HEK293 (cell line): ENCODE measurements around the gene TMEM106A.
A peak's percentile ranks its signal among the peaks of the same experiment; 100 is the strongest.

Experiments used
- CTCF ChIA-PET: fragments of 350-600 bp; formaldehyde crosslinking; extraction: SDS; loops from one replicate; lab custom pipeline; 2021; ENCODE audit warnings: antibody characterized with exemption; lab: Yijun Ruan, JAX
- POLR2A ChIA-PET: fragments of 300-600 bp; formaldehyde crosslinking; extraction: SDS; loops from one replicate; lab custom pipeline; 2020; ENCODE audit warnings: antibody characterized with exemption, inconsistent platforms; lab: Yijun Ruan, JAX
- H3K27ac ChIP-seq: fragments of 200-500 bp; sonication (Bioruptor generic); 2 replicates; pipeline ENCODE4 v1.5.1; 2014; ENCODE audit warnings: low read depth, low read length, control low read depth, inconsistent platforms; ENCODE audit errors: extremely low read depth
- H3K36me3 ChIP-seq, 2 experiments: fragments of 200-500 bp in 1 of 2; sonication (Bioruptor generic) in 1 of 2; 1 replicate in 1 of 2; 2 replicates in 1 of 2; pipeline ENCODE4 v1.5.1; 2014 to 2017; ENCODE audit warnings: inconsistent platforms in 2 of 2, low read length in 2 of 2; ENCODE audit not compliant: control insufficient read depth in 2 of 2, insufficient read depth in 1 of 2
- H3K4me1 ChIP-seq: fragments of 200-500 bp; sonication (Bioruptor generic); 2 replicates; pipeline ENCODE4 v1.5.1; 2014; ENCODE audit warnings: mild to moderate bottlenecking, low read length, inconsistent platforms; ENCODE audit not compliant: control insufficient read depth, insufficient read depth
- H3K4me3 ChIP-seq: 2 replicates; pipeline ENCODE4 v1.5.1; 2011; ENCODE audit warnings: low read depth, mild to moderate bottlenecking, control low read depth, low read length, moderate library complexity
- H3K9me3 ChIP-seq: fragments of 200-500 bp; sonication (Bioruptor generic); 2 replicates; pipeline ENCODE4 v1.5.1; 2014; ENCODE audit warnings: low read depth, low read length, inconsistent platforms; ENCODE audit not compliant: control insufficient read depth, insufficient read depth
- FEZF1 ChIP-seq: fragments of 450-650 bp; formaldehyde crosslinking; IDR thresholded peaks from 2 replicates; pipeline ENCODE4 v1.5.1; 2016; ENCODE audit warnings: missing biosample characterization, missing genetic modification characterization
- GLIS2 ChIP-seq: fragments of 450-650 bp; formaldehyde crosslinking; IDR thresholded peaks from 2 replicates; pipeline ENCODE4 v1.5.1; 2016; ENCODE audit warnings: missing biosample characterization, missing genetic modification characterization
- KLF10 ChIP-seq: fragments of 450-650 bp; IDR thresholded peaks from 2 replicates; pipeline ENCODE4 v1.5.1; 2018; ENCODE audit warnings: missing biosample characterization, mild to moderate bottlenecking, missing genetic modification characterization
- OVOL3 ChIP-seq: fragments of 450-650 bp; formaldehyde crosslinking; IDR thresholded peaks from 2 replicates; pipeline ENCODE4 v1.5.1; 2016; ENCODE audit warnings: missing biosample characterization, missing genetic modification characterization
- PRDM10 ChIP-seq: fragments of 450-650 bp; formaldehyde crosslinking; IDR thresholded peaks from 2 replicates; pipeline ENCODE4 v1.5.1; 2016; ENCODE audit warnings: missing biosample characterization, missing genetic modification characterization
- TSHZ1 ChIP-seq: fragments of 450-650 bp; formaldehyde crosslinking; IDR thresholded peaks from 2 replicates; pipeline ENCODE4 v1.5.1; 2016; ENCODE audit warnings: missing biosample characterization, missing genetic modification characterization, borderline replicate concordance
- YY2 ChIP-seq: fragments of 450-650 bp; formaldehyde crosslinking; IDR thresholded peaks from 2 replicates; pipeline ENCODE4 v1.5.1; 2016; ENCODE audit warnings: missing biosample characterization, missing genetic modification characterization
- ZBTB17 ChIP-seq: fragments of 450-650 bp; formaldehyde crosslinking; IDR thresholded peaks from 2 replicates; pipeline ENCODE4 v1.5.1; 2016; ENCODE audit warnings: missing biosample characterization, missing genetic modification characterization
- ZBTB21 ChIP-seq: fragments of 450-650 bp; formaldehyde crosslinking; IDR thresholded peaks from 2 replicates; pipeline ENCODE4 v1.5.1; 2017; ENCODE audit warnings: missing biosample characterization, missing genetic modification characterization
- ZNF133 ChIP-seq: fragments of 450-650 bp; formaldehyde crosslinking; IDR thresholded peaks from 2 replicates; pipeline ENCODE4 v1.5.1; 2016; ENCODE audit warnings: missing biosample characterization, missing genetic modification characterization
- ZNF155 ChIP-seq: fragments of 450-650 bp; formaldehyde crosslinking; IDR thresholded peaks from 2 replicates; pipeline ENCODE4 v1.5.1; 2016; ENCODE audit warnings: missing biosample characterization, missing genetic modification characterization
- ZNF24 ChIP-seq: fragments of 450-650 bp; formaldehyde crosslinking; IDR thresholded peaks from 2 replicates; pipeline ENCODE4 v1.5.1; 2016; ENCODE audit warnings: missing biosample characterization, missing genetic modification characterization
- ZNF366 ChIP-seq: fragments of 450-650 bp; formaldehyde crosslinking; conservative IDR thresholded peaks from 2 replicates; pipeline ENCODE4 v1.5.1; 2016; ENCODE audit warnings: missing biosample characterization, missing genetic modification characterization
- ZNF391 ChIP-seq: fragments of 450-650 bp; formaldehyde crosslinking; IDR thresholded peaks from 2 replicates; pipeline ENCODE4 v1.5.1; 2016; ENCODE audit warnings: low read depth, missing biosample characterization, missing genetic modification characterization, borderline replicate concordance
- ZNF416 ChIP-seq: fragments of 450-650 bp; formaldehyde crosslinking; IDR thresholded peaks from 2 replicates; pipeline ENCODE4 v1.5.1; 2016; ENCODE audit warnings: missing biosample characterization, missing genetic modification characterization
- ZNF501 ChIP-seq: fragments of 450-650 bp; formaldehyde crosslinking; IDR thresholded peaks from 2 replicates; pipeline ENCODE4 v1.5.1; 2016; ENCODE audit warnings: missing biosample characterization, missing genetic modification characterization
- ZNF529 ChIP-seq: fragments of 450-650 bp; formaldehyde crosslinking; IDR thresholded peaks from 2 replicates; pipeline ENCODE4 v1.5.1; 2017; ENCODE audit warnings: missing genetic modification characterization, missing biosample characterization; ENCODE audit not compliant: insufficient replicate concordance
- ZNF571 ChIP-seq: fragments of 450-650 bp; formaldehyde crosslinking; IDR thresholded peaks from 2 replicates; pipeline ENCODE4 v1.5.0; 2017; ENCODE audit warnings: missing biosample characterization, missing genetic modification characterization
- ZNF626 ChIP-seq: fragments of 450-650 bp; sonication (Bioruptor Pico); formaldehyde crosslinking; IDR thresholded peaks from 2 replicates; pipeline ENCODE4 v1.5.1; 2018; ENCODE audit warnings: missing biosample characterization, missing genetic modification characterization, inconsistent platforms
- ZNF747 ChIP-seq: fragments of 450-650 bp; formaldehyde crosslinking; IDR thresholded peaks from 2 replicates; pipeline ENCODE4 v1.5.1; 2016; ENCODE audit warnings: missing biosample characterization, missing genetic modification characterization
- ZNF843 ChIP-seq: fragments of 450-650 bp; formaldehyde crosslinking; IDR thresholded peaks from 2 replicates; pipeline ENCODE4 v1.5.1; 2016; ENCODE audit warnings: missing biosample characterization, missing genetic modification characterization
- ZSCAN18 ChIP-seq: fragments of 450-650 bp; formaldehyde crosslinking; IDR thresholded peaks from 2 replicates; pipeline ENCODE4 v1.5.1; 2016; ENCODE audit warnings: missing biosample characterization, missing genetic modification characterization
- TF ChIP-seq, protein P1 (sequence below): fragments of 450-650 bp; formaldehyde crosslinking; IDR thresholded peaks from 2 replicates; pipeline ENCODE4 v1.5.1; 2016; ENCODE audit warnings: missing biosample characterization, missing genetic modification characterization

The TMEM106A gene

GRCh38 chr17:43169561-43170139 lies 42.0 kb upstream of the TMEM106A start (continued):
- TF ChIP-seq PRDM10 (peak; percentile 68), ZNF24 (tag by site-specific recombination) (0 out of 2 replicates have a peak, but pooled peaks have one; percentile 11), ZNF529 (tag by site-specific recombination) (no peak), KLF10 (tag by site-specific recombination) (0 out of 2 replicates have a peak, but pooled peaks have one; percentile 9)

- POLR2A ChIA-PET = interaction anchor here (1.0 to 2.9 kb wide), 5 partner anchors 45 to 198 kb away, joined by 3 to 26 read pairs (median 8); partner anchors contain the start of genes BRCA1 and RPL27
- no peaks in the 10 kb centered on the region for H3K9me3 ChIP-seq
- CTCF ChIA-PET = interaction anchor here (0.8 kb wide), 1 partner anchor 140 kb away, joined by 3 read pairs; no protein-coding TSS in a partner anchor
- H3K27ac ChIP-seq = peak overlapping the region; percentile 72
- H3K36me3 ChIP-seq = peaks cover 0 to 15% of the 10 kb centered on the region in 2 experiments; a peak in 2 of 3 replicates
- peaks cover 4% of the 10 kb centered on the region; the same call in 1 of the 2 replicates for H3K4me1 ChIP-seq
- peak overlapping the region; percentile 91 for H3K4me3 ChIP-seq
- TF ChIP-seq ZNF416 (tag by site-specific recombination) (no peak), ZNF391 (tag by site-specific recombination) (no peak), FEZF1 (no peak), ZBTB21 (tag by site-specific recombination) (peak; percentile 98), ZBTB17 (tag by site-specific recombination) (peak; percentile 47; the same call in 1 of the 2 replicates), ZNF626 (tag by site-specific recombination) (no peak), YY2 (tag by site-specific recombination) (no peak), ZNF133 (no peak), OVOL3 (no peak), TSHZ1 (tag by site-specific recombination) (no peak), ZSCAN18 (tag by site-specific recombination) (no peak), ZNF571 (tag by site-specific recombination) (no peak), ZNF843 (tag by site-specific recombination) (no peak; the same call in 1 of the 2 replicates), ZNF366 (tag by site-specific recombination) (peak; percentile 83), ZNF155 (tag by site-specific recombination) (no peak), ZNF501 (tag by site-specific recombination) (peak; percentile 19; the same call in 1 of the 2 replicates), ZNF24 (tag by site-specific recombination) (peak; percentile 40; the same call in 1 of the 2 replicates), GLIS2 (tag by site-specific recombination) (no peak), ZNF747 (tag by site-specific recombination) (no peak)
- TF ChIP-seq, protein P1, sequence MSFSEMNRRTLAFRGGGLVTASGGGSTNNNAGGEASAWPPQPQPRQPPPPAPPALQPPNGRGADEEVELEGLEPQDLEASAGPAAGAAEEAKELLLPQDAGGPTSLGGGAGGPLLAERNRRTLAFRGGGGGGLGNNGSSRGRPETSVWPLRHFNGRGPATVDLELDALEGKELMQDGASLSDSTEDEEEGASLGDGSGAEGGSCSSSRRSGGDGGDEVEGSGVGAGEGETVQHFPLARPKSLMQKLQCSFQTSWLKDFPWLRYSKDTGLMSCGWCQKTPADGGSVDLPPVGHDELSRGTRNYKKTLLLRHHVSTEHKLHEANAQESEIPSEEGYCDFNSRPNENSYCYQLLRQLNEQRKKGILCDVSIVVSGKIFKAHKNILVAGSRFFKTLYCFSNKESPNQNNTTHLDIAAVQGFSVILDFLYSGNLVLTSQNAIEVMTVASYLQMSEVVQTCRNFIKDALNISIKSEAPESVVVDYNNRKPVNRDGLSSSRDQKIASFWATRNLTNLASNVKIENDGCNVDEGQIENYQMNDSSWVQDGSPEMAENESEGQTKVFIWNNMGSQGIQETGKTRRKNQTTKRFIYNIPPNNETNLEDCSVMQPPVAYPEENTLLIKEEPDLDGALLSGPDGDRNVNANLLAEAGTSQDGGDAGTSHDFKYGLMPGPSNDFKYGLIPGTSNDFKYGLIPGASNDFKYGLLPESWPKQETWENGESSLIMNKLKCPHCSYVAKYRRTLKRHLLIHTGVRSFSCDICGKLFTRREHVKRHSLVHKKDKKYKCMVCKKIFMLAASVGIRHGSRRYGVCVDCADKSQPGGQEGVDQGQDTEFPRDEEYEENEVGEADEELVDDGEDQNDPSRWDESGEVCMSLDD = no peak
Observed at GRCh38 chr17:43170140-43170765, 41.4 kb upstream of the TMEM106A start.
